GM06990 (cell line): Measurements from ENCODE around the gene WAS.

Experiments
- DNase-seq: peaks from one replicate; pipeline ENCODE4 v3.0.0-alpha.2; 2011; ENCODE audit not compliant: insufficient read length; ENCODE audit errors: extremely low read depth
- H3K27me3 ChIP-seq: replicated peaks from 2 replicates; pipeline ENCODE4 v1.6.0; 2011; ENCODE audit warnings: low read length; ENCODE audit not compliant: control insufficient read depth, insufficient read depth
- H3K36me3 ChIP-seq: 2 replicates; pipeline ENCODE4 v1.5.1; 2011; ENCODE audit warnings: low read length; ENCODE audit not compliant: control insufficient read depth, insufficient read depth
- H3K4me3 ChIP-seq: replicated peaks from 2 replicates; pipeline ENCODE4 v1.5.1; 2011; ENCODE audit warnings: low read depth, mild to moderate bottlenecking, control low read depth, low read length
- TF ChIP-seq, protein P1 (sequence below): IDR thresholded peaks from 2 replicates; pipeline ENCODE4 v1.5.1; 2011; ENCODE audit warnings: low read length, control low read depth, mild to moderate bottlenecking, inconsistent platforms; ENCODE audit not compliant: insufficient read depth, poor library complexity, severe bottlenecking

WAS gene

DNA sequence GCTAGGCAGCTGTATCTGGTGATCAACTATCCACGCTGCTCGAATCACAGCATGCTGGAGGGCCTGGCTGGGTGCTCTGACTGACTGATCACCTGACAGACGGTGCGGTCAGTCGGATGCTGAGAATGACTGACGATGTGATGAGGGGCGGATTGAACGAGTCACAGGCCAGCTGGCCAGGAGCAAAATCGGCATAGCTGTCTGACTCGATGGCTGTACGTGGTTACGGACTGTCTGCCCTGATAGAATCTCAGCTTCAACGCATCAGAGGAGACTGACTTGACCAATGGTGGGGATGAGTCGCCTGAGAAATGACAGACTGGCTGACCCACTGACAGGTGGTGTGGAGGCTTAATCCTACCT, 11.9 kb downstream of the WAS start:
- TF ChIP-seq, protein P1, sequence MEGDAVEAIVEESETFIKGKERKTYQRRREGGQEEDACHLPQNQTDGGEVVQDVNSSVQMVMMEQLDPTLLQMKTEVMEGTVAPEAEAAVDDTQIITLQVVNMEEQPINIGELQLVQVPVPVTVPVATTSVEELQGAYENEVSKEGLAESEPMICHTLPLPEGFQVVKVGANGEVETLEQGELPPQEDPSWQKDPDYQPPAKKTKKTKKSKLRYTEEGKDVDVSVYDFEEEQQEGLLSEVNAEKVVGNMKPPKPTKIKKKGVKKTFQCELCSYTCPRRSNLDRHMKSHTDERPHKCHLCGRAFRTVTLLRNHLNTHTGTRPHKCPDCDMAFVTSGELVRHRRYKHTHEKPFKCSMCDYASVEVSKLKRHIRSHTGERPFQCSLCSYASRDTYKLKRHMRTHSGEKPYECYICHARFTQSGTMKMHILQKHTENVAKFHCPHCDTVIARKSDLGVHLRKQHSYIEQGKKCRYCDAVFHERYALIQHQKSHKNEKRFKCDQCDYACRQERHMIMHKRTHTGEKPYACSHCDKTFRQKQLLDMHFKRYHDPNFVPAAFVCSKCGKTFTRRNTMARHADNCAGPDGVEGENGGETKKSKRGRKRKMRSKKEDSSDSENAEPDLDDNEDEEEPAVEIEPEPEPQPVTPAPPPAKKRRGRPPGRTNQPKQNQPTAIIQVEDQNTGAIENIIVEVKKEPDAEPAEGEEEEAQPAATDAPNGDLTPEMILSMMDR, result no peak
- H3K27me3 ChIP-seq, result no peaks in the 10 kb centered on the region
- no peak for DNase-seq
- no peaks in the 10 kb centered on the region; the same call in none of the 2 replicates for H3K36me3 ChIP-seq
- peak overlapping the region; percentile 60; the same call in 1 of the 2 replicates for H3K4me3 ChIP-seq

DNA sequence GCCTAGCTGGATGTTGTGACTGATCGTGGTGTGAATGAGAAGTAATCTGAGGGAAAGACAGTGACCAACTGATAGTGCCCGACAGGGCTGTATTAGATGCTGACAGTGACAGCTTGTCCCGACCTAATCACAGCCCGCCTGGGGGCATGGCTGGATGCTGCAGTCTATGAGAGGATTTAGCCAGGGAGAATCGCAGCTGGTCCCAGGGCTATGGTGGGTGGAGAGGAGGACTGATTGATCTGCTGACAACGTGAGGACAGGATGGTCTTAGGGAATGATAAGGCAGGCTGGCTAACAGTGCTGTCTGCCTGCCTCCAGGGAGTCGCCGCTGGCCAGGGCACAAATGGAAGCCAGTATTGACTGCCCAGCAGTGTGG, 12.3 kb downstream of the WAS start:
- Histone ChIP-seq H3K27me3 (no peaks in the 10 kb centered on the region), H3K4me3 (peak overlapping the region; percentile 60), H3K36me3 (no peaks in the 10 kb centered on the region; the same call in none of the 2 replicates)
- TF ChIP-seq, protein P1, result no peak
- no peak for DNase-seq

DNA sequence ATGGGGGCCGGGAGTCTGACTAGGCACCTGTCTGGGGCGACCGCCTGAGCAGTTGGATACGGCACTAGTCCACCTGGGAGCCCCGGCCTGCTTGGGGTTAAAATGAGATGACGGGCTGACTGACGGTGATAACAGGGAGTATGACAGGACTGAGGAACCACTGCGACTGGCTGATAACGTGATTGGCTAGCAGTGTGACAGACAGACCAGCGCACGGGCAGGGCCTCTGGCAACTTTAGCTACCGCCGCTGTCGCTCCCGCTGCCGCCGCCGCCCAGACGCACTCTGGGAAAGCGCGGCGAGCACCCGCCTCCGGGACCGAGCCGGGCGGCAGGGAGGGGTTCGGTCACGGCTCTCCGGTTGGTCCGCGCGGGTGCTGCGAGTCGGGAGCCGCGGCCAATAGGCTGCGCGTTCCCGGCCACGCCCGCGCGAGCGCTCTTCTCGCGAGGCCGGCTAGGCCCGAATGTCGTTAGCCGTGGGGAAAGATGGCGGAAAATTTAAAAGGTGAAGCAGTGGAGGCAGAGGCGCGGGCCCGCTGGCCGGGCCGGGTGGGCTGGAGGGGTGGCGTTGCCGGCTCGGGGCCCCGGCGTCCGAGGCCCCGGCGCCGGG, 12.8 kb downstream of the WAS start, which contains the start of gene SUV39H1:
Gene SUV39H1 (plus strand): TSS at position 434 of the 608 bp plus-strand sequence. CDS start 51 bp downstream, at position 485.
- TF ChIP-seq, protein P1, result no peak
- Histone ChIP-seq H3K27me3 (no peaks in the 10 kb centered on the region), H3K4me3 (peak within 1 kb of the TSS; percentile 70)

DNA sequence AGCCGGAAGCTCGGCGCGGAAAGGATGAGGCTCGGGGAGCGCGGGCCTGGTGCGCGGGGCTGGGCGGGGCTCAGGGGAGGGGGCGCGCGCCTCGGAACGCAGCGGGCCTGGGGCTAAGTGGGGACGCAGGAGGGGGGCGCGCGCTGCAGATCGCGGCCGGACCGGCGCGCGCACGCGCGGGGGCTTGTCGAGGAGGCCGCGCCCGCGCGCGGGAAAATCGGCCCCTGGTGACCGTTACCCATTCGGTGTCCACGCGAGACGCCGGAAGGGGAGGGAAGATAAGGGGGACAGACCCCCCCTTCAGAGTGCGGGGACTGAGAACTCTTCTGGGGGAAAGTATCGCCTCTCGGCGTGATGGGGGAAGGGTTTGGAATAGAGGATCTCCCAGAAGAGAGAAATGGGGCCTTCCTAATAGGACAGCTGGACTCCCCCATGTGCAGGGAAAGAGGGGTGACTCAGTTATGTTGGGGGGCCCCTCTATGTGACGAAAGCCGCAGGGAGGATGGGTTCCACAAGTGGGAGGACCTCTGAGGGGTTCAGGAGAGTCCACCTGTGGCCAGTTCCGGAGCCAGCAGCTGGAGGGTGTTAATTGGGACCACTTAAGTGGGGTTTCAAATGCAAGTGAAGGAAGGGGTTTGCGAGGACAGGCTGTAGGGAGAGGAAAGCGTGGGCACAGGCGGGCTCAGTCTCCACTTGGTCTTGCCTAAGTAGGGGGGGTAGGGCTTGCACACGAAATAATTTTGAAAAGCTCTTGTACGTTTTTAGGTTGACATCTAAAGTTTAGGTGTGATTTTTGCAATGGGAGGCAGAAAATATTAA, 13.5 kb downstream of the WAS start:
- H3K27me3 ChIP-seq, result no peaks in the 10 kb centered on the region
- TF ChIP-seq, protein P1, result no peak
- H3K4me3 ChIP-seq, result peak overlapping the region; percentile 70
- H3K36me3 ChIP-seq, result no peaks in the 10 kb centered on the region; the same call in 1 of the 2 replicates
- peak; percentile 79 for DNase-seq

More for the DNA sequence above, 12.8 kb downstream of the WAS start, which contains the start of gene SUV39H1:
- DNase-seq, result peak; percentile 95
- no peaks in the 10 kb centered on the region; the same call in 1 of the 2 replicates for H3K36me3 ChIP-seq

DNA sequence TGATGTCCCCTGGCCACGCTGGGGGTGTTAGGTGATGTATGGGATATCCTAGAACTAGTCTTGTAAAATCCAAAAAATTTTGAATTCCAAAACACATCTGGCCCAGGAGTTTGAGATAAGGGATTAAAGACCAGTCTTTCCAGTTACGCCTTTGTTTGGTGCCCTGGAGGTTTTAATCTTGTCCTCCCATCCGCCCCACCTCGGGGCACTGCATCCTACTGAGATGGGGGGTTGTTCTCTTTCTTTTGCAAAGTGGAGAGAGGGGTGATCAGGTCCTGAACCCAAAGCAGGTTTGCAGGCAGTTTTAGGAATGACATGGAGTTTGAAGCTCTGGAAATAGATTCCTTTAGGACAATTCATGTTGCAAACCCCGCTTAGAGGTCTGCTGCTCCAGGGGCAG, 14.7 kb downstream of the WAS start:
- no peak for DNase-seq
- Histone ChIP-seq H3K27me3 (no peaks in the 10 kb centered on the region), H3K36me3 (peaks cover 2% of the 10 kb centered on the region), H3K4me3 (no peak overlapping the region)
- TF ChIP-seq, protein P1, result no peak
